Mucosa of descending colon (tissue), 3 donors: ENCODE results near the gene RAD23A. TPM values are rescaled to one million over a fixed set of nuclear protein-coding genes. Genes with fewer than 3 reads are reported as not detected.
A peak's percentile ranks its signal among the peaks of the same experiment; 100 is the strongest.

Experiments
- ATAC-seq: fragments of 200-7000 bp; cut with Tn5 transposase; one replicate; pipeline ENCODE4 v1.9.1; 2020; ENCODE audit warnings: mild to moderate bottlenecking, moderate library complexity
- DNase-seq, 3 donors: peaks; one replicate each; pipeline ENCODE4 v3.0.0-alpha.2; 2020
- H3K36me3 ChIP-seq: fragments of 200-600 bp; one replicate; pipeline ENCODE4 v1.8.0; 2021; ENCODE audit warnings: low read depth, mild to moderate bottlenecking
- H3K4me1 ChIP-seq: fragments of 200-600 bp; one replicate; pipeline ENCODE4 v1.8.0; 2021; ENCODE audit warnings: low read depth, mild to moderate bottlenecking
- H3K4me3 ChIP-seq: fragments of 200-600 bp; one replicate; pipeline ENCODE4 v1.8.0; 2021; ENCODE audit warnings: mild to moderate bottlenecking
- H3K9me3 ChIP-seq: fragments of 200-600 bp; one replicate; pipeline ENCODE4 v1.8.0; 2021; ENCODE audit warnings: mild to moderate bottlenecking
- intact Hi-C, 2 donors: fragments of 100-400 bp; cut with DNase I in 1 of 2; cut with micrococcal nuclease in 1 of 2; formaldehyde crosslinking; loops; one replicate each; pipeline versions ENCODE4 v1.11.0 to v1.11.1; 2022; cut with DNase I, micrococcal nuclease
- total RNA-seq, 3 donors: library from RNA; stranded (reverse); fragmentation: NEBNext Ultra II Directional in 2 of 3; extraction: Animal tissue kit (Norgen Biotek cat#: 25700) in 2 of 3; gene quantifications; one replicate each; pipeline versions ENCODE4 v1.2.1 to v1.2.4, GENCODE V29; 2021 to 2023
- TF ChIP-seq, protein P1 (sequence below): fragments of 200-600 bp; IDR thresholded peaks from one replicate; pipeline ENCODE4 v1.8.0; 2022; ENCODE audit warnings: antibody characterized with exemption, mild to moderate bottlenecking
- donor health status: DM: no; HTN: no; CAD: no; lungs with moderate emphysema.
- donor health status: DM: no; HTN: no; CAD: no.
- donor health status: DM: no; HTN: yes; CAD: no.

The RAD23A gene
- total RNA-seq, 3 donors from 2014 or later = 76.4 to 117 (median 81.4) TPM

DNA sequence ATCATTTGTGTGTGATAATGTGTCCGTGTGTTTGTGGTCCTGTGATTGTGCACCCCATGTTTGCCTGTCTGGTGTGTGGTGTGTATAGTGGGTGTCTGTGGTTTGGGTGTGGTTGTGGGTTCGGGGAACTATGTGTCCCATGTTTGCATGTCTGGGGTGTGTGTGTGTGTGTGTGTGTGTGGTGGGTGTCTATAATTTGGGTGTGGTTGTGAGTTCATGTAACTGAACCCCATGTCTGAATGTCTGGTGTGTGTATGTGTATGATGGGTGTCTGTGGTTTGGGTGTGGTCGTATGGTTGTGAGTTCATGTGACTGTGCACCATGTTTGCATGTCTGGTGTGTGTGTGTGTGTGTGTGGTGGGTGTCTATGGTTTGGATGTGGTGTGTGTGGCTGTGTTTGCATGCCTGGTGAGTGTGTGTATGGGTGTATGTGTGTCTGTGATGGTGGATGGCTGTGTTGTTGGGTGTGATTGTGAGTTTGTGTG lies 38.5 kb downstream of the RAD23A start:
- TF ChIP-seq, protein P1, sequence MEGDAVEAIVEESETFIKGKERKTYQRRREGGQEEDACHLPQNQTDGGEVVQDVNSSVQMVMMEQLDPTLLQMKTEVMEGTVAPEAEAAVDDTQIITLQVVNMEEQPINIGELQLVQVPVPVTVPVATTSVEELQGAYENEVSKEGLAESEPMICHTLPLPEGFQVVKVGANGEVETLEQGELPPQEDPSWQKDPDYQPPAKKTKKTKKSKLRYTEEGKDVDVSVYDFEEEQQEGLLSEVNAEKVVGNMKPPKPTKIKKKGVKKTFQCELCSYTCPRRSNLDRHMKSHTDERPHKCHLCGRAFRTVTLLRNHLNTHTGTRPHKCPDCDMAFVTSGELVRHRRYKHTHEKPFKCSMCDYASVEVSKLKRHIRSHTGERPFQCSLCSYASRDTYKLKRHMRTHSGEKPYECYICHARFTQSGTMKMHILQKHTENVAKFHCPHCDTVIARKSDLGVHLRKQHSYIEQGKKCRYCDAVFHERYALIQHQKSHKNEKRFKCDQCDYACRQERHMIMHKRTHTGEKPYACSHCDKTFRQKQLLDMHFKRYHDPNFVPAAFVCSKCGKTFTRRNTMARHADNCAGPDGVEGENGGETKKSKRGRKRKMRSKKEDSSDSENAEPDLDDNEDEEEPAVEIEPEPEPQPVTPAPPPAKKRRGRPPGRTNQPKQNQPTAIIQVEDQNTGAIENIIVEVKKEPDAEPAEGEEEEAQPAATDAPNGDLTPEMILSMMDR = no peak
- Histone ChIP-seq H3K36me3 (no peaks in the 10 kb centered on the region), H3K4me1 (peaks cover 16% of the 10 kb centered on the region), H3K4me3 (no peak overlapping the region), H3K9me3 (no peaks in the 10 kb centered on the region)
- ATAC-seq = no peak
- intact Hi-C loops = loop anchor here (5.0 to 10.0 kb wide), 2 partner anchors 108 to 111 kb away; no protein-coding TSS in a partner anchor
- DNase-seq = no peak

DNA sequence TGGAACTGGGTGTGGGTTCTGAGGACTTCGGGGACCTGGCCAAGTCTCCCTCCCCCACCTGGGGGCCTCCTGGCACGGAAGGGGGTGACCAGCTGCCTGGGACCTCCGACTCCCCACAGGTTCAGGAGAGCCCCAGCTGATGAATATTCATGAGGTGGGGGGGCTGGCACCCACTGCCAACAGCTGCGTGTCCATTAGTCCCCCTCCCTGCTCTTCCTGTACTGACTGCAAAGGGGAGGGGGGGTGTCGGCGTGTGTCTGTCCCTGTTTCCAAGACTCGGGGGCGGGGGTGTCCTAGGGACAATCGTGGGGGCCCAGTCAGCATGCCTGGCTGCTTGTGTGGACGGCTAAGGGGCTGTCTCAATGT lies 39.0 kb downstream of the RAD23A start:
- ATAC-seq = no peak
- peaks cover 16% of the 10 kb centered on the region for H3K4me1 ChIP-seq
- no peaks in the 10 kb centered on the region for H3K9me3 ChIP-seq
- DNase-seq = no peak
- TF ChIP-seq, protein P1 = no peak
- no peaks in the 10 kb centered on the region for H3K36me3 ChIP-seq
- intact Hi-C loops = loop anchor here (5.0 to 10.0 kb wide), 3 partner anchors 48 to 110 kb away; no protein-coding TSS in a partner anchor
- no peak overlapping the region for H3K4me3 ChIP-seq

DNA sequence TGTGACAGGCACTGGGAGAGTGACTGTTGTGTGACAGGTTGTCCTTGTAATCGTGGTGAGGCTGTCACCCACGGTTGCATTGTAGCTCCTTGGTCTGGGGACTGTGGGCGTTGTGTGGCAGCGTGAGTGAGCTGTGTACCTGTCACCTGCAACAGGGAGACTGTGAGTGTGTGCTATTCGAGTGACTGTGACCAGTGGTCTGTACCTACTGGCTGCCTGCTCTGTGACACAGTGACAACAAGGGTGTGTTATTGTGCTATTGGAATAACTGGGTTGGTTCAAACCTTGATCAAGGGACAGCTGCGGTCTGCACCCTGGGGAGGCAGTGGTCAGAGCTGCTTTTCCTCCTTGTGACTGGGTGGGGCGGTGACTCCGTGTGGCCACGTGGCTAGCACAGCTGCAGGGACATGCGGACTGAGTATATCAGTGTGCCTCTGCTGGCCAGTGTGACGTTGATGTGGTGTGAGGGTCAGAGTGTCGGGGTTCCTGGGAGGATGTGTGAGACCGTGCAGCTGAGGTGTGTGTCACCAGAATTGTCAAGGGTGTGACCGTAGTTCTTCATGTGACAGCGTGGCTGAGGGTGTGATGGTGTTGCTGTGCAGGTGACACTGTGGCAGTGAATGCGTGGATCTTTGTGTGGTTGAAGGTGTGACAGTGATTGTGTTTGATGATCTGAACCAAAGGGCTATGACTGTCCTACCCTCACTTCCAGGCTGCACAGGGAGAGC lies 39.6 kb downstream of the RAD23A start:
- Histone ChIP-seq H3K9me3 (no peaks in the 10 kb centered on the region), H3K4me1 (peaks cover 16% of the 10 kb centered on the region), H3K36me3 (no peaks in the 10 kb centered on the region), H3K4me3 (no peak overlapping the region)
- intact Hi-C loops = loop anchor here in 1 of 2 donors (5.0 to 10.0 kb wide), 2 partner anchors 47 to 110 kb away; no protein-coding TSS in a partner anchor
- peak; percentile 86 to 89 (median 86) for DNase-seq
- TF ChIP-seq, protein P1 = no peak
- peak; percentile 90 for ATAC-seq

DNA sequence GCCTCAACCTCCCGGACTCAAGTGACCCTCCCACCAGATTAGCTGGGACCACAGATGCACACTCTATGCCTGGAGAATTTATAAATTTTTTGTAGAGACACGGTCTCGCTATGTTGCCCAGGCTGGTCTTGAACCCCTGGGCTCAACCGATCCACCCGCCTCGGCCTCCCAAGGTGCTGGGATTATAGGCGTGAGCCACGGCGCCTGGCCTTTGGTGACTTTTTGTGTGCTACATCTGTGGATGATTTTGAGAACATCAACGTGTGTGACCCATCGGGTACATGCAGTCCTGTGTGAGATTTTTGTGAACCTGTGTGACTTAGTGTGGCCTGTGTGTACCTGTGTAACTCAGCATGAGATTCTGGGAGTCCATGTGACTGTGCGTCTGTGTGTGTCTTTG lies 41.1 kb downstream of the RAD23A start:
- DNase-seq (no peak), ATAC-seq (no peak)
- Histone ChIP-seq H3K4me1 (peaks cover 16% of the 10 kb centered on the region), H3K9me3 (no peaks in the 10 kb centered on the region), H3K4me3 (no peak overlapping the region), H3K36me3 (no peaks in the 10 kb centered on the region)
- intact Hi-C loops = loop anchor here in 1 of 2 donors (5.0 to 10.0 kb wide), 2 partner anchors 46 to 108 kb away; no protein-coding TSS in a partner anchor
- TF ChIP-seq, protein P1 = no peak

DNA sequence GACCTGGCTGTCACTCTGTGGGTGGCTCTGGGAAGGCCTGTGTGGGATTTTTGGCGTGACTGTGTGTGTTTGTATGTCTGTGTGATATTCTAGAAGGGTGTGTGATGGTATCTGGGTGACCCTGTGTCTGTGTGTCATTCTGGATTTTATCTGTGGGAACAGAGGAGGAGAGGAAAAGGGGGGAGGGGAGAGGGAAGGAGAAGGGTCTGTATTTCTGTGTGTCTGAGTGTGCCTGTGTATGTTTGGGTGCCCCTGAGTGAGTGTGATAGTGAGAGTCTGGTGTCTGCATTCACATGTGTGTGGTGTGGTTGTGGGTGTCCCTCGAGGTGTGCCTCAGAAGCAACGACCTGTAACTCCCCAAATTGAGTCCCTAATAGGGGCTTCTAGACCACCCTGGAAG lies 41.5 kb downstream of the RAD23A start:
- Histone ChIP-seq H3K4me1 (peaks cover 16% of the 10 kb centered on the region), H3K4me3 (no peak overlapping the region), H3K36me3 (no peaks in the 10 kb centered on the region), H3K9me3 (no peaks in the 10 kb centered on the region)
- DNase-seq (no peak), ATAC-seq (no peak)
- TF ChIP-seq, protein P1 = no peak
- intact Hi-C loops = loop anchor here in 1 of 2 donors (5.0 to 10.0 kb wide), 2 partner anchors 45 to 108 kb away; no protein-coding TSS in a partner anchor
